GM19468 (cell line): ENCODE data around the gene PRKCZ.

Experiments
- ATAC-seq: cut with Tn5 transposase; IDR thresholded peaks from one replicate; pipeline ENCODE4 v1.9.1; 2021; ENCODE audit warnings: mild to moderate bottlenecking, moderate library complexity, moderate number of reproducible peaks; ENCODE audit not compliant: unreplicated experiment; ENCODE audit errors: extremely low read depth

The PRKCZ gene

GRCh38 chr1:2232916-2233438 is 182.8 kb downstream of the PRKCZ start:
- no peak for ATAC-seq

- ATAC-seq, result no peak
Observed at GRCh38 chr1:2233468-2233867, 183.3 kb downstream of the PRKCZ start.

- ATAC-seq, result no peak
Observed at GRCh38 chr1:2233997-2234761, 184.0 kb downstream of the PRKCZ start.

- no peak for ATAC-seq
Observed at GRCh38 chr1:2234762-2235113, 184.5 kb downstream of the PRKCZ start.
